ENCODE measurements around the gene AFF2. TPM values are rescaled to one million over a fixed set of nuclear protein-coding genes. Genes with fewer than 3 reads are reported as not detected.

The AFF2 gene
- total RNA-seq, 5 donors from 2014 or later (not counting 1 experiment from before 2014, with no cell fraction given), result 0.95 to 4.1 (median 2.3) TPM

DNA sequence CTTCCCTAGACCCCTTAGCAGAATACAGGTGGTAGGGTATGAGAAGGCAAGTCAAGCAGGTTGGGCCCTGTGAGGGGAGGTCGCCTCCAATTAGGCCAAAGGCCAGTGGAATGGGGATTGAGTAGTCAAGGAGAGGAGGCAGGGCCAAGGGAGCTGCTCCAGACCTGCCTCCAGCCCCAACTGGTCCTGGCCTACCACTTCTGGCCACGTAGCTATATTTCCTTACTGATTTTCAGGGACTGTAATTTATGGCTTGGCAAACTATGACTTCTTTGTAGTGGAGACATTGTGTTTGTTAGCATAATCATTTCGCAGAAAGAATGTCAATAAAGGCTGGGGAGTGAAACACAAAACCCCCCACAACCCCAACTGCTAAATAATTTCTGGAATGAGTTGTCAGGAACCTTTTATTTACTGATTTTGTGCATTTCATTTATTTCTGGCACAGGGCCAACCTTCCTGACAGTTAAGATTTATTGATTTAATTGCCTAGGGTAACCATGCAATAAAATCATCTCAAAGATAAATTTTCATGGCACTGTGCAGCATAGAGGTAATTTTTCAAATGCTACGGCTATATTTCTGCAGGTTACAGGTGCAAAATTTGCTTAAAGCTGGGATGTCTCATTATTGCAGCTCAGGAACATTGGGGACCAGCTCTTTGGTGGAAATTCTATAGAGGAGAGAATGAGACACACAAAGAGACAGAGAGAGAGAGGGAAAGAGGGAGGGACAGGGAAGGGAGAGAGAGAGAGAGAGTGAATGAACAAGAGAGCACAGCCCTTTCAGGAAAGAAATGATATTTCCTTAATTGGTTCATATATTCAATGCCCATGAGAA lies 509.8 kb downstream of the AFF2 start:
- H3K27me3 ChIP-seq (replicated peaks in 1 of 2; ENCODE audit: control insufficient read depth in 2 of 2, extremely low read depth in 1 of 2, insufficient read depth in 2 of 2, low read length in 1 of 2), result no peaks in the 10 kb centered on the region
- Mint-ChIP-seq H3K9me3 (no peaks in the 10 kb centered on the region), H3K27me3 (peaks cover 0 to under 1% of the 10 kb centered on the region in 2 donors), H3K4me1 (no peaks in the 10 kb centered on the region), H3K27ac (no peak overlapping the region), H3K36me3 (no peaks in the 10 kb centered on the region), H3K4me3 (no peak overlapping the region)
- DNase-seq (no peak), ATAC-seq (replicated peaks in 1 of 4) (no peak)
- ChIA-PET POLR2A (no interaction called here), CTCF (no interaction called here)
- H3K27ac ChIP-seq (ENCODE audit: low read length), result no peak overlapping the region
- no peak overlapping the region for H3K4me3 ChIP-seq (ENCODE audit: control insufficient read depth in 1 of 2, extremely low read depth in 1 of 2, low read length in 1 of 2)
- H3K4me1 ChIP-seq (ENCODE audit: control insufficient read depth in 1 of 2, extremely low read depth in 1 of 2, insufficient read depth in 2 of 2, low read length in 2 of 2), result no peaks in the 10 kb centered on the region
- no peaks in the 10 kb centered on the region for H3K36me3 ChIP-seq (ENCODE audit: control insufficient read depth in 2 of 2, extremely low read depth in 1 of 2, insufficient read depth in 1 of 2, low read length in 1 of 2)
- WGBS (ENCODE audit: insufficient coverage), result no CpG with 5 or more reads among the region's 4 CpGs
- no peaks in the 10 kb centered on the region for H3K9me3 ChIP-seq

DNA sequence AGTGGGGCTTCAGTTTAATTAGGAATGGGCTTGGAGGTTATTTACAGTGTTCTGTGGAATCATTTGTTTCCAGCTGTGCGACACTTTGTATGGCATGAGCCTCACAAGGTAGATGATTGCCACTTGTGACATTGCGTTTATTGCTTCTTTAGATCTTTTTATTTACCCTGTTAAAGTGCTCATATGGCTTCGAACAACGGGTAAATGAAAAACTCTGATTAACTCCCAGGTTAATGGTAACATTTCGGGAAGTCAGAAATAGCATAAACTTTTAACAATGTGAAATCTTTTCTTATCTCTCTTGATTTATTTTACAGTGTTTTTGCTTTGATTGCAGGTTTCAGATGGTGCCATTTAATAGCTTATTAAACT lies 510.4 kb downstream of the AFF2 start:
- Histone ChIP-seq H3K4me3 (ENCODE audit: control insufficient read depth in 1 of 2, extremely low read depth in 1 of 2, low read length in 1 of 2) (no peak overlapping the region), H3K9me3 (no peaks in the 10 kb centered on the region), H3K36me3 (ENCODE audit: control insufficient read depth in 2 of 2, extremely low read depth in 1 of 2, insufficient read depth in 1 of 2, low read length in 1 of 2) (no peaks in the 10 kb centered on the region), H3K27me3 (replicated peaks in 1 of 2; ENCODE audit: control insufficient read depth in 2 of 2, extremely low read depth in 1 of 2, insufficient read depth in 2 of 2, low read length in 1 of 2) (no peaks in the 10 kb centered on the region), H3K4me1 (ENCODE audit: control insufficient read depth in 1 of 2, extremely low read depth in 1 of 2, insufficient read depth in 2 of 2, low read length in 2 of 2) (no peaks in the 10 kb centered on the region), H3K27ac (ENCODE audit: low read length) (no peak overlapping the region)
- no peak overlapping the region for H3K4me3 Mint-ChIP-seq
- ChIA-PET POLR2A (no interaction called here), CTCF (no interaction called here)
- H3K27ac Mint-ChIP-seq, result no peak overlapping the region
- ATAC-seq (replicated peaks in 1 of 4) (no peak), DNase-seq (no peak)
- no CpG with 5 or more reads among the region's 5 CpGs for WGBS (ENCODE audit: insufficient coverage)
- no peaks in the 10 kb centered on the region for H3K9me3 Mint-ChIP-seq
- H3K36me3 Mint-ChIP-seq, result no peaks in the 10 kb centered on the region
- no peaks in the 10 kb centered on the region for H3K4me1 Mint-ChIP-seq
- no peaks in the 10 kb centered on the region for H3K27me3 Mint-ChIP-seq

DNA sequence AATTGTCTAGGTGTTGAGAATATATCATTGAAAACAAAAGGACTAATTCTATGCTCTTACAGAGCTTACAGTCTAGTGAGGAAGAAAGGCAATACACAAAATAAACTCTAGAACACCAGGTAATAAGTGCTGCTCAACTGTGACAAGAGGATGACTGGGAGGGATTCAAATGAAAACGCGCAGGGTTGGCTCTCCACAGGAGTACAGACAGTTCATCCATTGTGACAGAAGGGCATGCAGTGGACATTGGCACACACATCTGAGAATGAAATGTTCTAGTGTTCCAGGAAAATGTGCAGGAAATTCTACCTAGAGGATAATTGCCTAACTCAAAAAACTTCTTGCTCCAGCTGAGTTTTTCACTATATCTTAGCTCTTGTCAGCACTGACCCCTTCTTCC lies 512.7 kb downstream of the AFF2 start:
- H3K27me3 ChIP-seq (replicated peaks in 1 of 2; ENCODE audit: control insufficient read depth in 2 of 2, extremely low read depth in 1 of 2, insufficient read depth in 2 of 2, low read length in 1 of 2), result no peaks in the 10 kb centered on the region
- Mint-ChIP-seq H3K9me3 (no peaks in the 10 kb centered on the region), H3K27ac (no peak overlapping the region), H3K4me3 (no peak overlapping the region), H3K4me1 (no peaks in the 10 kb centered on the region), H3K36me3 (no peaks in the 10 kb centered on the region), H3K27me3 (peaks cover 0 to 4% of the 10 kb centered on the region in 2 donors)
- H3K4me3 ChIP-seq (ENCODE audit: control insufficient read depth in 1 of 2, extremely low read depth in 1 of 2, low read length in 1 of 2), result no peak overlapping the region
- no CpG with 5 or more reads among the region's 2 CpGs for WGBS (ENCODE audit: insufficient coverage)
- ChIA-PET POLR2A (no interaction called here), CTCF (no interaction called here)
- no peak overlapping the region for H3K27ac ChIP-seq (ENCODE audit: low read length)
- H3K4me1 ChIP-seq (ENCODE audit: control insufficient read depth in 1 of 2, extremely low read depth in 1 of 2, insufficient read depth in 2 of 2, low read length in 2 of 2), result no peaks in the 10 kb centered on the region
- DNase-seq (no peak), ATAC-seq (replicated peaks in 1 of 4) (no peak)
- no peaks in the 10 kb centered on the region for H3K9me3 ChIP-seq
- H3K36me3 ChIP-seq (ENCODE audit: control insufficient read depth in 2 of 2, extremely low read depth in 1 of 2, insufficient read depth in 1 of 2, low read length in 1 of 2), result no peaks in the 10 kb centered on the region

DNA sequence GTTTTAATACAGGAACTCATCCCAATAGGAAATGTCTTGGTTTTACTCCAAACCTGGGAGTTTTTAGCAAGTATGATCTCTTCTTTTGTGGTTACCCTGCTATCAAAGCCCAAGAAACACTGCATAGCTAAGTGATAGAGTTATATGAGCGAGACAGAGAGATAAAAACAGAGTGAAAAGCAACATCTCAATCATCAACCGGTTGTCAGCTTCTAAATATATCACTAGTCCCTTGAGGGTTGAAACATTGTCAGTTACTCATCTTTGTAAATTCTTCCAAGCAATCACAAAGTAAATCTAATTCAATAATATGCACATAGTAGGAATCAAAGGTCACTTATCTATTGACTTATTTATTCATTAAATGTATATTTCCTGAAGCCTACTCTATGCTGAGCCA lies 520.7 kb downstream of the AFF2 start:
- ATAC-seq (replicated peaks in 1 of 4) (no peak), DNase-seq (no peak)
- Mint-ChIP-seq H3K4me3 (no peak overlapping the region), H3K27me3 (peaks cover 0 to 13% of the 10 kb centered on the region in 2 donors), H3K4me1 (no peaks in the 10 kb centered on the region), H3K36me3 (no peaks in the 10 kb centered on the region), H3K27ac (no peak overlapping the region), H3K9me3 (peaks cover 8 to 15% (median 10%) of the 10 kb centered on the region in 3 donors)
- CTCF ChIA-PET, result no interaction called here
- Histone ChIP-seq H3K4me3 (ENCODE audit: control insufficient read depth in 1 of 2, extremely low read depth in 1 of 2, low read length in 1 of 2) (no peak overlapping the region), H3K27me3 (replicated peaks in 1 of 2; ENCODE audit: control insufficient read depth in 2 of 2, extremely low read depth in 1 of 2, insufficient read depth in 2 of 2, low read length in 1 of 2) (no peaks in the 10 kb centered on the region), H3K27ac (ENCODE audit: low read length) (no peak overlapping the region), H3K36me3 (ENCODE audit: control insufficient read depth in 2 of 2, extremely low read depth in 1 of 2, insufficient read depth in 1 of 2, low read length in 1 of 2) (no peaks in the 10 kb centered on the region), H3K9me3 (no peaks in the 10 kb centered on the region), H3K4me1 (ENCODE audit: control insufficient read depth in 1 of 2, extremely low read depth in 1 of 2, insufficient read depth in 2 of 2, low read length in 2 of 2) (no peaks in the 10 kb centered on the region)
- POLR2A ChIA-PET, result no interaction called here
- WGBS (ENCODE audit: insufficient coverage), result no CpG with 5 or more reads among the region's 2 CpGs

DNA sequence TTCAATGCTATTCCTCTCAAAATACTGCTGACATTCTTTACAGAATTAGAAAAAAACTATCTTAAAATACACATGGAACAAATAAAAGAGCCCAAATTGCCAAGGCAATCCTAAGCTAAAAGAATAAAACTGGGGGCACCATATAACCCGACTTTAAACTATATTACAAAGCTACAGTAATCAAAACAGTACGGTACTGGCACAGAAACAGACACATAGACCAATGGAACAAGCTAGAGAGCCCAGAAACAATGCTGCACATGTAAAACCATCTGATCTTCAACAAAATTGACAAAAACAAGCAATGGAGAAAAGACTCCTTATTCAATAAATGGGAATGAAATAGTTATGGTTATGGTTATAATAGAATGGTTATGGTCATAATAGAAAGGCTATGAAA lies 522.1 kb downstream of the AFF2 start:
- Histone ChIP-seq H3K9me3 (no peaks in the 10 kb centered on the region), H3K36me3 (ENCODE audit: control insufficient read depth in 2 of 2, extremely low read depth in 1 of 2, insufficient read depth in 1 of 2, low read length in 1 of 2) (no peaks in the 10 kb centered on the region), H3K27me3 (replicated peaks in 1 of 2; ENCODE audit: control insufficient read depth in 2 of 2, extremely low read depth in 1 of 2, insufficient read depth in 2 of 2, low read length in 1 of 2) (no peaks in the 10 kb centered on the region), H3K27ac (ENCODE audit: low read length) (no peak overlapping the region), H3K4me3 (ENCODE audit: control insufficient read depth in 1 of 2, extremely low read depth in 1 of 2, low read length in 1 of 2) (no peak overlapping the region), H3K4me1 (ENCODE audit: control insufficient read depth in 1 of 2, extremely low read depth in 1 of 2, insufficient read depth in 2 of 2, low read length in 2 of 2) (no peaks in the 10 kb centered on the region)
- Mint-ChIP-seq H3K27ac (no peak overlapping the region), H3K27me3 (peaks cover 0 to 13% of the 10 kb centered on the region in 2 donors), H3K36me3 (no peaks in the 10 kb centered on the region), H3K4me3 (no peak overlapping the region), H3K4me1 (no peaks in the 10 kb centered on the region), H3K9me3 (peaks cover 8 to 15% (median 10%) of the 10 kb centered on the region in 3 donors)
- WGBS (ENCODE audit: insufficient coverage), result no CpG with 5 or more reads among the region's 2 CpGs
- DNase-seq (no peak), ATAC-seq (replicated peaks in 1 of 4) (no peak)
- CTCF ChIA-PET, result no interaction called here
- POLR2A ChIA-PET, result interaction anchor here in 1 of 2 donors (0.6 kb wide), 1 partner anchor 1014 kb away, joined by 3 read pairs; no protein-coding TSS in a partner anchor

DNA sequence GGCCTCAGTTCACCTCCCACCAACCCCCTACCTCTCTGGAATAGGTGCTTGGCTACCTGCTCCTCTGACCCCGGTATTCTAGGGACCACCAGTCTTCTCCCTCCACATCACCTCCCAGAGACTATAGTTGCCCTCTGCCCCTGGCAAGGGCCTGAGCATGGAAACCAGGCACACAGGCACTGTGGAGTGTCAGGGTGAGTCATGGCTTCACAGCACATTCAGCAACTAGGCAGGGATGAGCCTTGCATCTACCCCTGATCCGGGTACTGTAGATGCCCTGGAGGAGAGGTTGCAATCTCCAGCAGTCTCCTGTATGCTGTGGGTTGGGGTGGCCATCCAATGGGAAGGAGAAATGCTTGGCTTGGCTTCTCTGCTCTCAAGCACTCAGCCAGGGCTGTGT lies 532.0 kb downstream of the AFF2 start:
- no peaks in the 10 kb centered on the region for H3K36me3 Mint-ChIP-seq
- ATAC-seq (replicated peaks in 1 of 4), result no peak
- Histone ChIP-seq H3K27me3 (replicated peaks in 1 of 2; ENCODE audit: control insufficient read depth in 2 of 2, extremely low read depth in 1 of 2, insufficient read depth in 2 of 2, low read length in 1 of 2) (no peaks in the 10 kb centered on the region), H3K27ac (ENCODE audit: low read length) (no peak overlapping the region), H3K9me3 (no peaks in the 10 kb centered on the region), H3K36me3 (ENCODE audit: control insufficient read depth in 2 of 2, extremely low read depth in 1 of 2, insufficient read depth in 1 of 2, low read length in 1 of 2) (no peaks in the 10 kb centered on the region), H3K4me1 (ENCODE audit: control insufficient read depth in 1 of 2, extremely low read depth in 1 of 2, insufficient read depth in 2 of 2, low read length in 2 of 2) (no peaks in the 10 kb centered on the region), H3K4me3 (ENCODE audit: control insufficient read depth in 1 of 2, extremely low read depth in 1 of 2, low read length in 1 of 2) (no peak overlapping the region)
- 100% methylated on average over 1 of the region's 2 CpGs for WGBS (ENCODE audit: insufficient coverage)
- no peaks in the 10 kb centered on the region for H3K27me3 Mint-ChIP-seq
- H3K4me1 Mint-ChIP-seq, result no peaks in the 10 kb centered on the region
- no peak overlapping the region for H3K4me3 Mint-ChIP-seq
- CTCF ChIA-PET, result no interaction called here
- POLR2A ChIA-PET, result no interaction called here
- H3K27ac Mint-ChIP-seq, result no peak overlapping the region
- no peaks in the 10 kb centered on the region for H3K9me3 Mint-ChIP-seq
- DNase-seq, result no peak

All from T-cell (primary cell).